Hepatocyte (in vitro differentiated cells): Measurements from ENCODE around the gene ZNF652. TPM values are rescaled to one million over a fixed set of nuclear protein-coding genes. Genes with fewer than 3 reads are reported as not detected.
A peak's percentile ranks its signal among the peaks of the same experiment; 100 is the strongest.

Source experiments
- DNase-seq: peaks from one replicate; pipeline ENCODE4 v3.0.0-alpha.2; 2016; ENCODE audit warnings: low spot score
- H2AFZ ChIP-seq: fragments of 200-600 bp; sonication (generic); 2 replicates; pipeline ENCODE4 v1.6.0; 2016; ENCODE audit warnings: antibody characterized with exemption, mild to moderate bottlenecking
- H3K27ac ChIP-seq: fragments of 200-600 bp; sonication (generic); 2 replicates; pipeline ENCODE4 v1.5.1; 2016; ENCODE audit warnings: mild to moderate bottlenecking
- H3K27me3 ChIP-seq: fragments of 200-600 bp; sonication (generic); 2 replicates; pipeline ENCODE4 v1.6.1; 2016
- H3K36me3 ChIP-seq: fragments of 200-600 bp; sonication (generic); replicated peaks from 2 replicates; pipeline ENCODE4 v1.5.1; 2016; ENCODE audit warnings: low read depth; ENCODE audit not compliant: insufficient read depth
- H3K4me1 ChIP-seq: fragments of 200-600 bp; sonication (generic); 2 replicates; pipeline ENCODE4 v1.5.1; 2016; ENCODE audit warnings: mild to moderate bottlenecking, moderate library complexity; ENCODE audit not compliant: insufficient read depth
- H3K4me2 ChIP-seq: fragments of 200-600 bp; sonication (generic); 2 replicates; pipeline ENCODE4 v1.6.0; 2016
- H3K4me3 ChIP-seq: fragments of 200-600 bp; sonication (generic); 2 replicates; pipeline ENCODE4 v1.5.1; 2016; ENCODE audit warnings: mild to moderate bottlenecking
- H3K79me2 ChIP-seq: fragments of 200-600 bp; sonication (generic); 2 replicates; pipeline ENCODE4 v1.6.0; 2017; ENCODE audit warnings: mild to moderate bottlenecking
- H3K9me2 ChIP-seq: fragments of 200-600 bp; sonication (generic); replicated peaks from 2 replicates; pipeline ENCODE4 v1.6.0; 2017; ENCODE audit warnings: mild to moderate bottlenecking; ENCODE audit not compliant: insufficient read depth
- H3K9me3 ChIP-seq: fragments of 200-600 bp; sonication (generic); 2 replicates; pipeline ENCODE4 v1.5.1; 2016; ENCODE audit warnings: low read depth, mild to moderate bottlenecking
- H4K20me1 ChIP-seq: fragments of 200-600 bp; sonication (generic); 2 replicates; pipeline ENCODE4 v1.6.0; 2016; ENCODE audit warnings: mild to moderate bottlenecking; ENCODE audit not compliant: insufficient read depth, poor library complexity, severe bottlenecking
- CTCF ChIP-seq: fragments of 200-600 bp; sonication (generic); IDR thresholded peaks from 2 replicates; pipeline ENCODE4 v1.5.1; 2016; ENCODE audit warnings: antibody characterized with exemption, mild to moderate bottlenecking; ENCODE audit not compliant: poor library complexity
- EZH2 ChIP-seq: fragments of 200-600 bp; sonication (generic); IDR thresholded peaks from 2 replicates; pipeline ENCODE4 v1.6.1; 2016; ENCODE audit warnings: antibody characterized with exemption, mild to moderate bottlenecking, borderline replicate concordance
- EZH2phosphoT487 ChIP-seq: fragments of 200-600 bp; sonication (generic); IDR thresholded peaks from one replicate; pipeline ENCODE4 v1.6.1; 2018; ENCODE audit warnings: antibody characterized with exemption, mild to moderate bottlenecking, low read depth, moderate library complexity; ENCODE audit not compliant: unreplicated experiment, severe bottlenecking
- WGBS: methylation state at CpG from one replicate; pipeline ENCODE4 v1.1.6; 2016; ENCODE audit warnings: low lambda C conversion rate; ENCODE audit errors: missing lambda C conversion rate; 5-methylcytosine and 5-hydroxymethylcytosine counted together
- polyA plus RNA-seq: library from polyadenylated mRNA; unstranded; fragments of >200 nt; fragmentation: Nextera tagmentation; extraction: Ambion mirVana; gene quantifications from 2 replicates; pipeline ENCODE4 v1.2.1, GENCODE V29; 2016
- total RNA-seq: library from RNA; depleted of rRNA; stranded (reverse); fragments of >200 nt; gene quantifications from 2 replicates; pipeline ENCODE4 v1.2.3, GENCODE V29; 2014

The ZNF652 gene
- total RNA-seq: 46.2 and 55.6 TPM in 2 replicates
- polyA plus RNA-seq: 18.5 and 23.0 TPM in 2 replicates

GRCh38 chr17:49361902-49362722, at the start of gene ZNF652:
TSS of gene ZNF652 (minus strand) at chr17:49362250. CDS start at chr17:49317725, 44,525 bp downstream.
- H4K20me1 ChIP-seq: peaks cover 41% of the 10 kb centered on the region
- under 1% methylated on average over 25 of the region's 106 CpGs for WGBS
- TF ChIP-seq EZH2phosphoT487 (no peak), EZH2 (no peak), CTCF (no peak)
- H3K4me1 ChIP-seq: peaks cover 36% of the 10 kb centered on the region
- peaks cover 44% of the 10 kb centered on the region for H3K79me2 ChIP-seq
- peak within 1 kb of the TSS; percentile 88 for H2AFZ ChIP-seq
- H3K4me2 ChIP-seq: peak within 1 kb of the TSS; percentile 96
- peak; percentile 98 for DNase-seq
- peak within 1 kb of the TSS; percentile 94 for H3K27ac ChIP-seq
- peak within 1 kb of the TSS; percentile 95 for H3K4me3 ChIP-seq
- H3K9me2 ChIP-seq: no peaks in the 10 kb centered on the region
- no peaks in the 10 kb centered on the region for H3K36me3 ChIP-seq
- no peaks in the 10 kb centered on the region for H3K27me3 ChIP-seq
- no peaks in the 10 kb centered on the region for H3K9me3 ChIP-seq

DNA sequence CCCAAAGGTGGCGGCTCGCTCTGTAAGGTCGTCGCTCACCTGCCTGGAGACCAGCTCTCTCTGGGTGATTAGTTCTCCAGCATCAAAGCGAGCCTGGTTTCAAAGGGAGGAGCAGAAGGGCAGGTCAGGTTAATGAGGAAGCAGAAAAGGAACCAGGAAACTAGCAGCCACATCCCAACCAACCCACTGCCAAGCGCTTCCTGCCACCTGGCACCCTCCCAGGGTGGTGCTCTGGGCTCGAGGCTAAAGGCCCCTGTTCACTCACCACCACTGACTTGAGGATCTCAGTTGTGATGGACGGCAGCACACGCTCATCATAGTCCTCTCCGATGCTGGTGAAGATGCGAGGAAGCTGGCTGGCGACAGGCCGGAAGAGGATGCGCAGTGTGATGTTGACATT, 47.0 kb upstream of the ZNF652 start:
- no peak for TF ChIP-seq EZH2
- TF ChIP-seq CTCF: no peak
- no peak for TF ChIP-seq EZH2phosphoT487
- no peaks in the 10 kb centered on the region for H3K36me3 ChIP-seq
- H3K9me2 ChIP-seq: no peaks in the 10 kb centered on the region
- H3K4me2 ChIP-seq: no peak overlapping the region
- no peaks in the 10 kb centered on the region for H3K9me3 ChIP-seq
- H3K79me2 ChIP-seq: peaks cover 7% of the 10 kb centered on the region
- H3K27me3 ChIP-seq: no peaks in the 10 kb centered on the region
- H3K4me1 ChIP-seq: peaks cover 8% of the 10 kb centered on the region
- H2AFZ ChIP-seq: no peak overlapping the region
- H3K27ac ChIP-seq: no peak overlapping the region
- no peak for DNase-seq
- no peaks in the 10 kb centered on the region for H4K20me1 ChIP-seq
- H3K4me3 ChIP-seq: no peak overlapping the region
- WGBS: 97% methylated on average over 14 of the region's 14 CpGs

DNA sequence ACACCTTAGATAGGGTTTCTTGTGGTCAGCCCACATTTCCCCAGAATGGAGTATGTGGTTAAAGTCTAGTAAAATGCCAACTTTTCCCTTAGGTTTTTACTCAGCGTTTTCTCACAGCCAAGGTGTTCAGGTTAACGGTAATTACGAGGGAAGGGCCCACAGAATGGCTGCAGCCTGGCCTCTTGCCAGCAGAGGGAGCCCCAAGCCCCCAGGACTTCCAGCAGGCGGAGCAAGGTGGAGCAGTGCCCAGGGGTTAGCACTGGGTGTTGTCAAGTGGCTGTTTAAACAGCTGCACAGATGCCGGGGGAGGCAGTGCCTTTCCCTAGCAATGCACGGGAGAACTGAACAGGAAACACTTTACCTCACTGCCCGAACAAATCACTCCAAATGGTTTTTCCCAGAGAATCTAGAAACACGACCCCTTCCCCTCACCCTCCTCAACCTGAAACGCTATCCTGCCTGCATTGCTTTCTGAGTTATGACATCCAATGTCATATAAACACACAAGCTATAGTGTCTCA, 46.0 kb upstream of the ZNF652 start:
- Histone ChIP-seq H3K9me3 (no peaks in the 10 kb centered on the region), H4K20me1 (no peaks in the 10 kb centered on the region), H2AFZ (no peak overlapping the region), H3K4me1 (peaks cover 5% of the 10 kb centered on the region), H3K4me2 (no peak overlapping the region), H3K36me3 (no peaks in the 10 kb centered on the region), H3K9me2 (no peaks in the 10 kb centered on the region), H3K27ac (peak overlapping the region; percentile 70), H3K4me3 (no peak overlapping the region), H3K79me2 (no peaks in the 10 kb centered on the region), H3K27me3 (no peaks in the 10 kb centered on the region)
- 24% methylated on average over 9 of the region's 9 CpGs for WGBS
- no peak for TF ChIP-seq EZH2
- TF ChIP-seq CTCF: peak; percentile 95
- peak; percentile 90 for DNase-seq
